ENCODE data around the gene ACSM3.

DNA sequence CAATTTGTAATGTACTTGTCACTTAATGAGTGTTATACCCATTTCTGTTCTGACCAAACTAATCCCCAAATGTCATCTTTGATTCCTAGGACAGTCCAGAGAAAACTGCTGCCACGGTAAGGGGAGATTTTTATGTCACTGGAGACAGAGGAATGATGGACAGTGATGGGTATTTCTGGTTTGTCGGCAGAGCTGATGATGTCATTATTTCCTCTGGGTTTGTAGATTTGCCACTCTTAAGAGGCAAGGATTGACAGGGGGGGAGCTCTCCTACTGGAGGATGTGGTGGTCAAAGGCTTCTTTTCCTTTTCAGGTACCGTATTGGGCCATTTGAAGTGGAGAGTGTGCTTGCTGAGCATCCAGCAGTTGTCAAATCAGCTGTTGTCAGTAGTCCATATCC is 34.7 kb upstream of the ACSM3 start:
- TF ChIP-seq EZH2 (IDR thresholded peaks at IDR 0.05; ENCODE audit: low read depth, unreplicated experiment) (no peak), CREB1 (CRISPR knock-in tag; IDR thresholded peaks at IDR 0.05; ENCODE audit: low read depth) (no peak), ZNF114 (CRISPR knock-in tag; IDR thresholded peaks at IDR 0.05) (no peak), JUNB (IDR thresholded peaks at IDR 0.05; ENCODE audit: unreplicated experiment) (no peak)
- TF ChIP-seq, protein P1, sequence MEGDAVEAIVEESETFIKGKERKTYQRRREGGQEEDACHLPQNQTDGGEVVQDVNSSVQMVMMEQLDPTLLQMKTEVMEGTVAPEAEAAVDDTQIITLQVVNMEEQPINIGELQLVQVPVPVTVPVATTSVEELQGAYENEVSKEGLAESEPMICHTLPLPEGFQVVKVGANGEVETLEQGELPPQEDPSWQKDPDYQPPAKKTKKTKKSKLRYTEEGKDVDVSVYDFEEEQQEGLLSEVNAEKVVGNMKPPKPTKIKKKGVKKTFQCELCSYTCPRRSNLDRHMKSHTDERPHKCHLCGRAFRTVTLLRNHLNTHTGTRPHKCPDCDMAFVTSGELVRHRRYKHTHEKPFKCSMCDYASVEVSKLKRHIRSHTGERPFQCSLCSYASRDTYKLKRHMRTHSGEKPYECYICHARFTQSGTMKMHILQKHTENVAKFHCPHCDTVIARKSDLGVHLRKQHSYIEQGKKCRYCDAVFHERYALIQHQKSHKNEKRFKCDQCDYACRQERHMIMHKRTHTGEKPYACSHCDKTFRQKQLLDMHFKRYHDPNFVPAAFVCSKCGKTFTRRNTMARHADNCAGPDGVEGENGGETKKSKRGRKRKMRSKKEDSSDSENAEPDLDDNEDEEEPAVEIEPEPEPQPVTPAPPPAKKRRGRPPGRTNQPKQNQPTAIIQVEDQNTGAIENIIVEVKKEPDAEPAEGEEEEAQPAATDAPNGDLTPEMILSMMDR (conservative IDR thresholded peaks at IDR 0.05; ENCODE audit: low read depth in 2 of 2) = no peak
